Natural killer cell treated with Interleukin-12 subunit alpha and Interleukin-12 subunit beta and Interleukin-15 and Interleukin-18, amount 100 ng/mL, for 72 hours (primary cell): ENCODE results near the gene ANKRD61. TPM values are rescaled to one million over a fixed set of nuclear protein-coding genes. Genes with fewer than 3 reads are reported as not detected.
"Not testable (repeated sequence)": the region's sequence is repeated elsewhere in the genome, so short reads cannot be mapped to it uniquely, and the experiment has no call there.

Experiments
- ATAC-seq, 2 donors: fragments of 150-1000 bp; cut with Tn5 transposase in 1 of 2; sonication (Bioruptor Pico), chemical (Tn5 transposase) in 1 of 2; 2 replicates each; pipeline ENCODE4 v1.10.0; 2021
- DNase-seq: peaks from one replicate; pipeline ENCODE4 v3.0.0; 2022; ENCODE audit warnings: low spot score
- H3K27ac Mint-ChIP-seq, 2 donors: 1 replicate in 1 of 2; 2 replicates in 1 of 2; pipeline ENCODE4 v1.8.0; 2022; ENCODE audit warnings: mixed read lengths in 2 of 2, mild to moderate bottlenecking in 1 of 2, moderate library complexity in 1 of 2
- H3K27me3 Mint-ChIP-seq, 2 donors: 1 replicate in 1 of 2; 2 replicates in 1 of 2; pipeline ENCODE4 v1.8.0; 2022; ENCODE audit warnings: mixed read lengths in 2 of 2
- H3K36me3 Mint-ChIP-seq: one replicate; pipeline ENCODE4 v1.8.0; 2022; ENCODE audit warnings: mixed read lengths
- H3K4me1 Mint-ChIP-seq, 2 donors: 1 replicate in 1 of 2; 2 replicates in 1 of 2; pipeline ENCODE4 v1.8.0; 2022; ENCODE audit warnings: low read depth in 2 of 2, mixed read lengths in 2 of 2, mild to moderate bottlenecking in 1 of 2
- H3K4me3 Mint-ChIP-seq: one replicate; pipeline ENCODE4 v1.8.0; 2022; ENCODE audit warnings: mixed read lengths
- H3K9me3 Mint-ChIP-seq: 2 replicates; pipeline ENCODE4 v1.8.0; 2022; ENCODE audit warnings: mixed read lengths
- total RNA-seq, 2 donors: library from RNA; stranded (reverse); gene quantifications; one replicate each; pipeline ENCODE4 v1.2.3, GENCODE V29; 2022

ANKRD61 gene
- not detected for total RNA-seq

- no peaks in the 10 kb centered on the region for H3K27me3 Mint-ChIP-seq
- H3K9me3 Mint-ChIP-seq = no peaks in the 10 kb centered on the region
- no peak for ATAC-seq
- H3K36me3 Mint-ChIP-seq = peaks cover 11% of the 10 kb centered on the region
- DNase-seq = no peak
- H3K27ac Mint-ChIP-seq = peak within 1 kb of the TSS; percentile 60 to 69
- peaks cover 40 to 44% of the 10 kb centered on the region in 2 donors for H3K4me1 Mint-ChIP-seq
- H3K4me3 Mint-ChIP-seq = peak within 1 kb of the TSS; percentile 44
These were observed at the start of gene ANKRD61 for GRCh38 chr7:6030988-6031387. Gene ANKRD61 (plus strand): TSS chr7:6031376. CDS start chr7:6031376, 0 bp downstream.

GRCh38 chr7:5987061-5987460 is 44.1 kb upstream of the ANKRD61 start:
- H3K4me3 Mint-ChIP-seq, H3K27ac Mint-ChIP-seq, ATAC-seq, H3K4me1 Mint-ChIP-seq, H3K36me3 Mint-ChIP-seq, H3K9me3 Mint-ChIP-seq, H3K27me3 Mint-ChIP-seq, DNase-seq: not testable (repeated sequence)

GRCh38 chr7:5997210-5997808 is 33.9 kb upstream of the ANKRD61 start:
- Mint-ChIP-seq H3K9me3 (no peaks in the 10 kb centered on the region), H3K36me3 (peaks cover 4% of the 10 kb centered on the region), H3K4me3 (no peak overlapping the region), H3K27me3 (no peaks in the 10 kb centered on the region), H3K27ac (no peak overlapping the region), H3K4me1 (no peaks in the 10 kb centered on the region)
- DNase-seq (no peak), ATAC-seq (no peak)

GRCh38 chr7:6007386-6007785 is 23.8 kb upstream of the ANKRD61 start:
- Mint-ChIP-seq H3K27ac (peak overlapping the region in 1 of 2 donors; percentile 72), H3K27me3 (no peaks in the 10 kb centered on the region), H3K4me1 (peaks cover 20 to 23% of the 10 kb centered on the region in 2 donors)

GRCh38 chr7:6007835-6008590 is 23.2 kb upstream of the ANKRD61 start:
- not testable (repeated sequence) for ATAC-seq, H3K9me3 Mint-ChIP-seq, DNase-seq, H3K36me3 Mint-ChIP-seq, H3K27me3 Mint-ChIP-seq
- H3K4me1 Mint-ChIP-seq = peaks cover 24 to 29% of the 10 kb centered on the region in 2 donors
- H3K27ac Mint-ChIP-seq = peak overlapping the region in 1 of 2 donors; percentile 72
- peak overlapping the region; percentile 93 for H3K4me3 Mint-ChIP-seq

More at GRCh38 chr7:6007386-6007785, 23.8 kb upstream of the ANKRD61 start:
- Mint-ChIP-seq H3K9me3 (no peaks in the 10 kb centered on the region), H3K36me3 (no peaks in the 10 kb centered on the region), H3K4me3 (peak overlapping the region; percentile 93)
- ATAC-seq = no peak
- DNase-seq = no peak

- ATAC-seq = peak; percentile 98 to 99
- H3K36me3 Mint-ChIP-seq = peaks cover 5% of the 10 kb centered on the region
- peaks cover 24 to 29% of the 10 kb centered on the region in 2 donors for H3K4me1 Mint-ChIP-seq
- H3K27me3 Mint-ChIP-seq = no peaks in the 10 kb centered on the region
- no peaks in the 10 kb centered on the region for H3K9me3 Mint-ChIP-seq
- H3K27ac Mint-ChIP-seq = peak within 1 kb of the TSS; percentile 73 to 87
- H3K4me3 Mint-ChIP-seq = peak within 1 kb of the TSS; percentile 93
- DNase-seq = peak; percentile 98
These were observed 22.2 kb upstream of the ANKRD61 start, which contains the start of the genes AIMP2 and PMS2 for GRCh38 chr7:6008668-6009611. Gene AIMP2 (plus strand): TSS chr7:6009272. CDS start chr7:6009364, 92 bp downstream. Gene PMS2 (minus strand): TSS chr7:6009049. CDS start chr7:6009019, 30 bp downstream.

- ATAC-seq, H3K36me3 Mint-ChIP-seq, H3K9me3 Mint-ChIP-seq, DNase-seq, H3K27me3 Mint-ChIP-seq: not testable (repeated sequence)
- Mint-ChIP-seq H3K4me1 (peaks cover 24 to 29% of the 10 kb centered on the region in 2 donors), H3K27ac (peak overlapping the region; percentile 73 to 87), H3K4me3 (peak overlapping the region; percentile 93)
These were observed 20.8 kb upstream of the ANKRD61 start for GRCh38 chr7:6010370-6010769.

GRCh38 chr7:6011541-6011940 is 19.6 kb upstream of the ANKRD61 start:
- peaks cover 24 to 29% of the 10 kb centered on the region in 2 donors for H3K4me1 Mint-ChIP-seq
- peak overlapping the region; percentile 73 to 87 for H3K27ac Mint-ChIP-seq

GRCh38 chr7:6012355-6013104 is 18.6 kb upstream of the ANKRD61 start:
- ATAC-seq = no peak
- no peak for DNase-seq
- peaks cover 21 to 25% of the 10 kb centered on the region in 2 donors for H3K4me1 Mint-ChIP-seq
- H3K4me3 Mint-ChIP-seq = no peak overlapping the region
- H3K9me3 Mint-ChIP-seq = no peaks in the 10 kb centered on the region
- peaks cover 5% of the 10 kb centered on the region for H3K36me3 Mint-ChIP-seq
- H3K27me3 Mint-ChIP-seq = no peaks in the 10 kb centered on the region
- peak overlapping the region in 1 of 2 donors; percentile 14 for H3K27ac Mint-ChIP-seq

More at GRCh38 chr7:6011541-6011940, 19.6 kb upstream of the ANKRD61 start:
- ATAC-seq = no peak
- Mint-ChIP-seq H3K27me3 (no peaks in the 10 kb centered on the region), H3K36me3 (peaks cover 5% of the 10 kb centered on the region), H3K4me3 (peak overlapping the region; percentile 93), H3K9me3 (no peaks in the 10 kb centered on the region)
- no peak for DNase-seq

GRCh38 chr7:6015917-6016652 is 15.1 kb upstream of the ANKRD61 start:
- H3K27ac Mint-ChIP-seq = peak overlapping the region; percentile 39 to 49
- DNase-seq = peak; percentile 37

GRCh38 chr7:6016653-6016966 is 14.6 kb upstream of the ANKRD61 start:
- no peaks in the 10 kb centered on the region for H3K9me3 Mint-ChIP-seq
- ATAC-seq (no peak), DNase-seq (peak; percentile 0)
- no peaks in the 10 kb centered on the region for H3K27me3 Mint-ChIP-seq
- peaks cover 6 to 7% of the 10 kb centered on the region in 2 donors for H3K4me1 Mint-ChIP-seq
- no peak overlapping the region for H3K4me3 Mint-ChIP-seq
- peaks cover 23% of the 10 kb centered on the region for H3K36me3 Mint-ChIP-seq
- H3K27ac Mint-ChIP-seq = peak overlapping the region; percentile 39 to 49

More at GRCh38 chr7:6015917-6016652, 15.1 kb upstream of the ANKRD61 start:
- Mint-ChIP-seq H3K27me3 (no peaks in the 10 kb centered on the region), H3K4me3 (no peak overlapping the region), H3K9me3 (no peaks in the 10 kb centered on the region), H3K36me3 (peaks cover 18% of the 10 kb centered on the region), H3K4me1 (peaks cover 11 to 12% of the 10 kb centered on the region in 2 donors)
- ATAC-seq = peak in 1 of 2 donors; percentile 53
